HepG2 (cell line): ENCODE data around the gene CAPS. TPM values are rescaled to one million over a fixed set of nuclear protein-coding genes. Genes with fewer than 3 reads are reported as not detected.
A peak's percentile ranks its signal among the peaks of the same experiment; 100 is the strongest.

ENCODE experiments used
- CCAR2 ChIP-seq: fragments of 200-400 bp; formaldehyde crosslinking; optimal IDR thresholded peaks from 2 replicates; pipeline ENCODE3; 2018; ENCODE audit warnings: low read depth, mild to moderate bottlenecking, low read length, moderate library complexity
- HCFC1 ChIP-seq: fragments of 150-350 bp; IDR thresholded peaks from 2 replicates; pipeline ENCODE4 v1.6.1; 2014; ENCODE audit warnings: low read depth, low read length
- HNF4A ChIP-seq: sonication (generic); formaldehyde crosslinking; IDR thresholded peaks from 2 replicates; pipeline ENCODE4 v1.4.0; 2020; ENCODE audit warnings: missing genetic modification reagents
- HNRNPLL ChIP-seq: fragments of 200-400 bp; formaldehyde crosslinking; IDR thresholded peaks from 2 replicates; pipeline ENCODE4 v1.6.1; 2017; ENCODE audit warnings: mild to moderate bottlenecking, low read depth, low read length; ENCODE audit not compliant: poor library complexity, severe bottlenecking
- LRRFIP1 ChIP-seq: sonication (generic); formaldehyde crosslinking; conservative IDR thresholded peaks from 2 replicates; pipeline ENCODE4 v1.4.0; 2020; ENCODE audit warnings: missing genetic modification reagents
- MLLT10 ChIP-seq: sonication (generic); formaldehyde crosslinking; IDR thresholded peaks from 2 replicates; pipeline ENCODE4 v1.4.0; 2020; ENCODE audit warnings: missing genetic modification reagents
- MYNN ChIP-seq: sonication (generic); formaldehyde crosslinking; IDR thresholded peaks from 2 replicates; pipeline ENCODE4 v1.4.0; 2020; ENCODE audit warnings: mild to moderate bottlenecking, low read depth, missing genetic modification reagents
- NR1H2 ChIP-seq: sonication (generic); formaldehyde crosslinking; IDR thresholded peaks from 2 replicates; pipeline ENCODE4 v1.8.1; 2022; ENCODE audit warnings: low read depth, missing genetic modification reagents, borderline replicate concordance
- PRMT3 ChIP-seq: sonication (generic); formaldehyde crosslinking; IDR thresholded peaks from 2 replicates; pipeline ENCODE4 v1.8.1; 2022; ENCODE audit warnings: low read depth, mild to moderate bottlenecking, moderate library complexity, missing genetic modification reagents, borderline replicate concordance
- SMC3 ChIP-seq: IDR thresholded peaks from 2 replicates; pipeline ENCODE4 v1.6.1; 2011; ENCODE audit warnings: low read length, improper control_type of control experiment
- TBL1XR1 ChIP-seq: fragments of 150-350 bp; IDR thresholded peaks from 2 replicates; pipeline ENCODE4 v1.6.1; 2014; ENCODE audit warnings: borderline replicate concordance, low read length; ENCODE audit not compliant: partially characterized antibody
- TBP ChIP-seq: sonication (generic); formaldehyde crosslinking; IDR thresholded peaks from 2 replicates; pipeline ENCODE4 v1.5.0; 2020; ENCODE audit warnings: missing genetic modification reagents
- TEAD2 ChIP-seq: sonication (generic); formaldehyde crosslinking; IDR thresholded peaks from 2 replicates; pipeline ENCODE4 v1.9.0; 2021; ENCODE audit warnings: missing genetic modification reagents
- TRIM24 ChIP-seq: sonication (generic); formaldehyde crosslinking; IDR thresholded peaks from 2 replicates; pipeline ENCODE4 v1.8.0; 2022; ENCODE audit warnings: mild to moderate bottlenecking, missing genetic modification reagents
- ZNF275 ChIP-seq: sonication (generic); formaldehyde crosslinking; IDR thresholded peaks from 2 replicates; pipeline ENCODE4 v1.8.0; 2022; ENCODE audit warnings: missing genetic modification reagents, mild to moderate bottlenecking, inconsistent platforms, borderline replicate concordance
- ZNF343 ChIP-seq: sonication (generic); formaldehyde crosslinking; IDR thresholded peaks from 2 replicates; pipeline ENCODE4 v1.4.0; 2020; ENCODE audit warnings: mild to moderate bottlenecking, missing genetic modification reagents
- ZNF350 ChIP-seq: sonication (generic); formaldehyde crosslinking; IDR thresholded peaks from 2 replicates; pipeline ENCODE4 v1.4.0; 2020; ENCODE audit warnings: mild to moderate bottlenecking, low read depth, missing genetic modification reagents, borderline replicate concordance
- ZNF564 ChIP-seq: sonication (generic); formaldehyde crosslinking; IDR thresholded peaks from 2 replicates; pipeline ENCODE4 v1.8.1; 2023; ENCODE audit warnings: mild to moderate bottlenecking, missing genetic modification reagents
- ZNF580 ChIP-seq: IDR thresholded peaks from 2 replicates; pipeline ENCODE4 v1.6.1; 2016; ENCODE audit warnings: low read depth, borderline replicate concordance
- ZNF850 ChIP-seq: sonication (generic); formaldehyde crosslinking; conservative IDR thresholded peaks from 2 replicates; pipeline ENCODE4 v1.9.0; 2021; ENCODE audit warnings: mild to moderate bottlenecking, missing genetic modification reagents
- polyA plus RNA-seq, 8 experiments: library from polyadenylated mRNA; depleted of rRNA in 3 of 8; stranded (reverse) in 7 of 8; unstranded in 1 of 8; fragments of >200 nt; fragmentation: Illumina TruSeq in 4 of 8; extraction: Trizol in 4 of 8; gene quantifications; 2 replicates each; pipeline versions ENCODE4 v1.2.1 to v1.2.3, GENCODE V29; 2011 to 2016; ENCODE audit warnings: low read depth in 4 of 8, missing spikeins in 1 of 8, mixed read lengths in 1 of 8; ENCODE audit not compliant: insufficient read depth in 1 of 8
- total RNA-seq, 5 experiments: library from RNA; depleted of rRNA; stranded (reverse); fragments of >200 nt; fragmentation: Illumina TruSeq; extraction: Trizol; gene quantifications; 2 replicates each; pipeline ENCODE4 v1.2.3, GENCODE V29; 2016; ENCODE audit warnings: low read depth in 1 of 5
- TF ChIP-seq, protein P1 (sequence below): sonication (generic); formaldehyde crosslinking; conservative IDR thresholded peaks from 2 replicates; pipeline ENCODE4 v1.5.0; 2020; ENCODE audit warnings: missing genetic modification reagents
- TF ChIP-seq, protein P2 (sequence below): sonication (generic); formaldehyde crosslinking; IDR thresholded peaks from 2 replicates; pipeline ENCODE4 v1.8.1; 2023; ENCODE audit warnings: mild to moderate bottlenecking, missing genetic modification reagents

The CAPS gene
- total and polyA plus RNA-seq, 2 of the 13 experiments (the other 11 are each of a cell fraction or from before 2014, with no cell fraction given) = 3.1 TPM

DNA sequence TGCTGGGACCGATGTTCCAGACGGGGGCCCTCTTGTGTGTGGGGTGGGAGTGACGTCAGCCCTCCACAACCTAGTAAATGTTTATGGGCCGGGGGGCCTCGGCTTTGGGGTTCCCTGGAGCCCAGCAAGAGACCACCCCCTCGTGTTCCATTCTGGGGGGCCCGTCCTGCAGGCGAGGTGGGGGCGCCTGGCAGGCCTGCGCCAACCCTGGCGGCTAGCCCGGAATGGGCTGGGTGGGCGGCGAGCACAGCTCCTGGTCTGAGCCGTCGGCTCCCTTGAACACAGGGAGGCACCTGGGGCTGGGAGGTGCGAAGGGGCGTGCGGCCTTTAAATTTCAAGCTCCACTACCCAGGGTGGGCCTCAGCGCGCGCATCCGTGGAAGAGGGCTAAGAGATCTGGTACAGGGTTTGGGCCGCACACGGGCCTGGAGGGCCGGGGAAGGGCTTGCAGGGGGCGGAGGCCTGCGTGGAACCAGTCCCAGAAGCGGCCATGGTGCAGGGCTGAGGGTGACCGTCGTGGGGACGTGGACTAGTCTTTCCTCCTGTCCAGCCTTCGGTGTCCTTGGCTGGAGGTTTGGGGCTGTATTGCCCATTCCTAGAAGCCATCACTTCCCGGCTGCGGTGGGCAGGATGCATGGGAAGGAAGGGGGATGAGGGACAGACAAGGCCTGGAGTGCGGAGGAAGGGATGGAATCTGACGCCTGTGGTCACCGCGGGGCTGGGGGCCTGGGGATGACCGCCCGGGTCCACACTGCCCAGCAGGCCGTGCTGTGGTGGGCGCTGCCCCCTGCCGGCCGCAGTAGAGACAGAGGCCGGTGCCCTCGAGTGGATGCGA lies 21.9 kb upstream of the CAPS start (continued):
- TF ChIP-seq ZNF350 (peak; percentile 63; the same call in 1 of the 2 replicates), MYNN (CRISPR knock-in tag) (no peak), MLLT10 (CRISPR knock-in tag) (no peak), PRMT3 (CRISPR knock-in tag) (no peak), SMC3 (peak; percentile 68; the same call in 1 of the 2 replicates), ZNF343 (no peak), ZNF564 (CRISPR knock-in tag) (no peak), HCFC1 (no peak), HNF4A (CRISPR knock-in tag) (peak; percentile 28; the same call in 1 of the 2 replicates), LRRFIP1 (no peak), CCAR2 (no peak), NR1H2 (CRISPR knock-in tag) (no peak), TBL1XR1 (no peak), ZNF850 (CRISPR knock-in tag) (no peak), ZNF580 (CRISPR knock-in tag) (0 out of 2 replicates have a peak, but pooled peaks have one; percentile 38), HNRNPLL (peak; percentile 34), TBP (CRISPR knock-in tag) (no peak), TEAD2 (CRISPR knock-in tag) (no peak), TRIM24 (no peak), ZNF275 (peak; percentile 74; the same call in 1 of the 2 replicates)
- TF ChIP-seq, protein P1, sequence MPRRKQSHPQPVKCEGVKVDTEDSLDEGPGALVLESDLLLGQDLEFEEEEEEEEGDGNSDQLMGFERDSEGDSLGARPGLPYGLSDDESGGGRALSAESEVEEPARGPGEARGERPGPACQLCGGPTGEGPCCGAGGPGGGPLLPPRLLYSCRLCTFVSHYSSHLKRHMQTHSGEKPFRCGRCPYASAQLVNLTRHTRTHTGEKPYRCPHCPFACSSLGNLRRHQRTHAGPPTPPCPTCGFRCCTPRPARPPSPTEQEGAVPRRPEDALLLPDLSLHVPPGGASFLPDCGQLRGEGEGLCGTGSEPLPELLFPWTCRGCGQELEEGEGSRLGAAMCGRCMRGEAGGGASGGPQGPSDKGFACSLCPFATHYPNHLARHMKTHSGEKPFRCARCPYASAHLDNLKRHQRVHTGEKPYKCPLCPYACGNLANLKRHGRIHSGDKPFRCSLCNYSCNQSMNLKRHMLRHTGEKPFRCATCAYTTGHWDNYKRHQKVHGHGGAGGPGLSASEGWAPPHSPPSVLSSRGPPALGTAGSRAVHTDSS (CRISPR knock-in tag) = no peak
- TF ChIP-seq, protein P2, sequence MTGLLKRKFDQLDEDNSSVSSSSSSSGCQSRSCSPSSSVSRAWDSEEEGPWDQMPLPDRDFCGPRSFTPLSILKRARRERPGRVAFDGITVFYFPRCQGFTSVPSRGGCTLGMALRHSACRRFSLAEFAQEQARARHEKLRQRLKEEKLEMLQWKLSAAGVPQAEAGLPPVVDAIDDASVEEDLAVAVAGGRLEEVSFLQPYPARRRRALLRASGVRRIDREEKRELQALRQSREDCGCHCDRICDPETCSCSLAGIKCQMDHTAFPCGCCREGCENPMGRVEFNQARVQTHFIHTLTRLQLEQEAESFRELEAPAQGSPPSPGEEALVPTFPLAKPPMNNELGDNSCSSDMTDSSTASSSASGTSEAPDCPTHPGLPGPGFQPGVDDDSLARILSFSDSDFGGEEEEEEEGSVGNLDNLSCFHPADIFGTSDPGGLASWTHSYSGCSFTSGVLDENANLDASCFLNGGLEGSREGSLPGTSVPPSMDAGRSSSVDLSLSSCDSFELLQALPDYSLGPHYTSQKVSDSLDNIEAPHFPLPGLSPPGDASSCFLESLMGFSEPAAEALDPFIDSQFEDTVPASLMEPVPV (CRISPR knock-in tag) = peak; percentile 70
